Adrenal gland (tissue), 5 donors: ENCODE data around the gene NXN.
"Not testable (repeated sequence)": the region's sequence is repeated elsewhere in the genome, so short reads cannot be mapped to it uniquely, and the experiment has no call there.

Source experiments
- POLR2A ChIP-seq, 2 donors: fragments of 450-650 bp; IDR thresholded peaks; one replicate each; pipeline ENCODE4 v1.6.1; 2017; ENCODE audit warnings: antibody characterized with exemption in 2 of 2, mild to moderate bottlenecking in 2 of 2, moderate library complexity in 1 of 2
- TF ChIP-seq, protein P1 (sequence below), 6 experiments: fragments of 450-650 bp in 4 of 6; fragments of 200-600 bp in 2 of 6; sonication (generic) in 1 of 6; IDR thresholded peaks; 1 replicate in 5 of 6; 2 replicates in 1 of 6; pipeline versions ENCODE4 v1.5.1 to v1.8.0; 2016 to 2021; ENCODE audit warnings: antibody characterized with exemption in 6 of 6, mild to moderate bottlenecking in 2 of 6, moderate library complexity in 1 of 6
- donor health status: DM: no; HTN: no; CAD: no.

DNA sequence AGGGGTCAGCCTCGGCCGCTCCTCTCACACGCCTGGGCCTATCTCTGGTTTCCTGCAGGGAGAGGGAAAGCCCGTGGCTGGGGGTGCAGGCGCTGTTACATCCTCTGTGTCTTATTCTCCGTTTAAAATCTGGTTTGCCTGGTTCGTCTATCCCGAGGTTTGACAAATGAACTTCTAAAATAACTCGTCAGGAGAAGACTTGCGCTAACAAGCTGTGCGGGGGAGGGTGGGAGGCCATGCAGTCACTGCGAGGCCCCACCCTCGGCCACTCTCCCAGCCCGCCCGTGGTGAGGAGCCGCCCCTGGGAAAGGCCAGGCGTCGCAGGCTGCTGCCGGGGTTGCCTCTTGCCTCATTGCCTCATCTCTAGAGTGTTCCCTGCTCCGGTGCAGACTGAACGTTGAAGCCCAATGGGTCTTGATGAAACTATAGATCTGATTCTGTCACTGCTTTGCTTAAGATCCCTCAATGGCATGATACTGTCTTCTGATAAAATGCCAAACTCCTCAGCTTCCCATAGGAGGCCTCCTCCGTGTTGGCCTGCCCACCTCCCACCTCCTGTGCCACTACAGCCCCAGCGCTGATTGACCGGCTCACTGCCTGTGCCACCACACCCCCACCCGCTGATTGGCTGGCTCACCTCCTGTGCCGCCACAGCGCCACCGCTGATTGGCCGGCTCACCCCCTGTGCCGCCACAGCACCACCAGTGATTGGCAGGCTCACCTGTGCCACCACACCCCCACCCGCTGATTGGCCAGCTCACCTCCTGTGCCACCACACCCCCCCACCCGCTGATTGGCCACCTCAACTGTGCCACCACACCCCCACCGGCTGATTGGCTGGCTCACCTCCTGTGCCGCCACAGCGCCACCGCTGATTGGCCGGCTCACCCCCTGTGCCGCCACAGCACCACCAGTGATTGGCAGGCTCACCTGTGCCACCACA lies 189.4 kb downstream of the NXN start:
- TF ChIP-seq, protein P1, sequence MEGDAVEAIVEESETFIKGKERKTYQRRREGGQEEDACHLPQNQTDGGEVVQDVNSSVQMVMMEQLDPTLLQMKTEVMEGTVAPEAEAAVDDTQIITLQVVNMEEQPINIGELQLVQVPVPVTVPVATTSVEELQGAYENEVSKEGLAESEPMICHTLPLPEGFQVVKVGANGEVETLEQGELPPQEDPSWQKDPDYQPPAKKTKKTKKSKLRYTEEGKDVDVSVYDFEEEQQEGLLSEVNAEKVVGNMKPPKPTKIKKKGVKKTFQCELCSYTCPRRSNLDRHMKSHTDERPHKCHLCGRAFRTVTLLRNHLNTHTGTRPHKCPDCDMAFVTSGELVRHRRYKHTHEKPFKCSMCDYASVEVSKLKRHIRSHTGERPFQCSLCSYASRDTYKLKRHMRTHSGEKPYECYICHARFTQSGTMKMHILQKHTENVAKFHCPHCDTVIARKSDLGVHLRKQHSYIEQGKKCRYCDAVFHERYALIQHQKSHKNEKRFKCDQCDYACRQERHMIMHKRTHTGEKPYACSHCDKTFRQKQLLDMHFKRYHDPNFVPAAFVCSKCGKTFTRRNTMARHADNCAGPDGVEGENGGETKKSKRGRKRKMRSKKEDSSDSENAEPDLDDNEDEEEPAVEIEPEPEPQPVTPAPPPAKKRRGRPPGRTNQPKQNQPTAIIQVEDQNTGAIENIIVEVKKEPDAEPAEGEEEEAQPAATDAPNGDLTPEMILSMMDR (IDR thresholded peaks at IDR 0.05) = not testable (repeated sequence)
- not testable (repeated sequence) for TF ChIP-seq POLR2A (IDR thresholded peaks at IDR 0.05)
